NCI-H1694 (cell line): ENCODE results near the gene ULK1.

ENCODE experiments used
- DNase-seq: peaks from one replicate; lab custom pipeline; 2025; lab: John Stamatoyannopoulos, UW

ULK1 gene

DNA sequence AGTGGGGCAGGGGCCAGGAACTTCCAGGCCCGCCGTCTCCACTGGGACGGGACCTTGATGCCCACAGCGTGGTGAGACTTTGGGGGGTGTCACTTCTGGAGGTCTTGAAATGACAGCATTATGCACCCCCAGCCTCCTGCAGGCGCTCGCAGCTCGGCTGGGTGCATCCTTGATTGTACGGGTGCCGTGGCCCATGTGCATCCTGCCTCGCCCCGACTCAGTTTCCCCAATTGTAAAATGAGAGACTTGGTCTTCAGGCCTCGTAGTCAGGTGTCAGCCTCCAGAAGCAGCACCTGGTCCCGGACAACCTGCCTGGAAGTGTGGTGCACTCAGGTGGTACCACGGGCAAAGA lies 25.7 kb downstream of the ULK1 start:
- no peak for DNase-seq

DNA sequence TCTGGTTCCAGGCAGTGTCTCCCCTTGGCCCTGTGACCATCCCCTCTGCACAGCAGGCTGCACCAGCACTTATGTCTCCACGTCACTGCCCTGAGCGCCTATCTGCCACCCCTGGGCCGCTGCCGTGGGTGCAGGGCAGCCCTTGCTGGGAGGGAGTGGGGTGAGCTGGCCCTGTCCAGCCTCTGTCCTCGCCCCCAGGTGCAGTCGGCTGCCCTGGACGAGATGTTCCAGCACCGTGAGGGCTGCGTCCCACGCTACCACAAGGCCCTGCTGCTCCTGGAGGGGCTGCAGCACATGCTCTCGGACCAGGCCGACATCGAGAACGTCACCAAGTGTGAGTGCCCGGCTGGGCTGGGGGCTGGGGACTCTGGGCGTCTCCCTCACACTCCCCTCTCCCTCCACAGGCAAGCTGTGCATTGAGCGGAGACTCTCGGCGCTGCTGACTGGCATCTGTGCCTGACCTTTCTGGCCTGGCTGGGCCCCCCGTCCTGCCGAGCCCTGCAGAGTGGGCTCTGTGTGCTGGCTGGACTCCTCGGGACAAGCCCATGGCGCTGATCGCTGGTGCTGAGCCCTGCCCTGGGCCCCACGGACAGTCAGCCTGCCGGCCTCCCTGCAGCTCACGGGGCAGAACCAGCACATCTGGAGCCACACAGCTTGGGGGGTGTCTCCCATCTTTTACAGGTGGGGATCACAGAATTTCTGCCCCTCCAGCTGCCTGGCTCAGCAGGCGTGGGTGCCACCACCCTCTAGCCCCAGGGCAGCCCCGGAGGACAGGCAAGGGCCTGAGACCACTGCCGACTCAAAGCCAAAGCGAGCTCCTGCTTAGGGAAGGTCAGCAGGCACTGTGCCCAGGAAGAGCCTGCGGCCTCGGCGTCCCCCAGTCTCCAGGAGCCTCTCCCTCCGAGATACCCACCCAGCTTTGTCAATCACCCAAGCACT lies 26.7 kb downstream of the ULK1 start:
- DNase-seq = no peak

- DNase-seq = no peak
These were observed 27.7 kb downstream of the ULK1 start for GRCh38 chr12:131921866-131922769.

GRCh38 chr12:131922772-131923171 lies 28.4 kb downstream of the ULK1 start:
- no peak for DNase-seq

GRCh38 chr12:131923260-131923659 lies 28.8 kb downstream of the ULK1 start:
- no peak for DNase-seq

DNA sequence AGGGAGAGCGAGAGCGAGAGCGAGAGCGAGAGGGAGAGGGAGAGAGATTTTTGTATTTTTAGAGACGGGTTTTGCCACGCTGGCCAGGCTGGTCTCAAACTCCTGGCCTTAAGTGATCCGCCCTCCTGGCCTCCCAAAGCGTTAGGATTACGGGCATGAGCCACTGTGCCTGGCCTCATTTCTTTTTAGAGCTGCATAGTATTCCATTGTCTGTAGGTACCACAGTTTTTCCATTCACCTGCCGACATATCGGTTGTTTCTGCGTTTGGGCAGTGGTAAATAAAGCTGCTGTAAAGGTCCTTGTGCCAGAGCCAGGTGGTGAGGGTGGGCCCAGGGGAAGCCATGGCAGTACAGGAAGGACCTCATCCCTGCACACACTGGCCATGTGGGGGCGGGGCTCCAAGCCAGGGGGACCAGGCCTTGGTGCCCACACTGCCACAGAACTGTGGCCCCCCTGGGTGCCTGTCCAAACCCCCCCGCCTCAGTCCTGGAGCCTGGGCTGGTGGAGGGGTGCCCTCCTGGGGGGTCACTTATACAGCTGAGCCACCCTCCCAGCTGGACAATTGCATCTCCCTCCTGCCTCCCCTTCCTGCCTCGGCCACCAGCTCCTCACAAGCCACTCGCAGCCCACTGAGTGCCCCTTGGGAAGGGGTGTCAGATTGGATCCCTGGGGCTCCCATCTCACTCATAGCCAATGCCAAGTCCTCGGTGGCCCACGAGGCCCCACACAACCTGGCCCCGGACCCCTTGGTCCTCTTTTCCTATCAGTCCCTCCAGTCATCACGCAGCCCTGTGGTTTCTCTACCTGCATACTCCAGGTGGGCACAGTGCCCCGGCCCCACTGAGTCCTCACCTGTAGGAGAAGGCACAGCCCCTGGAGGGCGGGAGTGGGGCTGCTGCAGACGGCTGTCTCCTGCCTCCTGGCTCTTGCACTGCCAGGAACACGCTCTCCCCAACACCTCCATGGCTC lies 33.0 kb downstream of the ULK1 start:
- no peak for DNase-seq

DNA sequence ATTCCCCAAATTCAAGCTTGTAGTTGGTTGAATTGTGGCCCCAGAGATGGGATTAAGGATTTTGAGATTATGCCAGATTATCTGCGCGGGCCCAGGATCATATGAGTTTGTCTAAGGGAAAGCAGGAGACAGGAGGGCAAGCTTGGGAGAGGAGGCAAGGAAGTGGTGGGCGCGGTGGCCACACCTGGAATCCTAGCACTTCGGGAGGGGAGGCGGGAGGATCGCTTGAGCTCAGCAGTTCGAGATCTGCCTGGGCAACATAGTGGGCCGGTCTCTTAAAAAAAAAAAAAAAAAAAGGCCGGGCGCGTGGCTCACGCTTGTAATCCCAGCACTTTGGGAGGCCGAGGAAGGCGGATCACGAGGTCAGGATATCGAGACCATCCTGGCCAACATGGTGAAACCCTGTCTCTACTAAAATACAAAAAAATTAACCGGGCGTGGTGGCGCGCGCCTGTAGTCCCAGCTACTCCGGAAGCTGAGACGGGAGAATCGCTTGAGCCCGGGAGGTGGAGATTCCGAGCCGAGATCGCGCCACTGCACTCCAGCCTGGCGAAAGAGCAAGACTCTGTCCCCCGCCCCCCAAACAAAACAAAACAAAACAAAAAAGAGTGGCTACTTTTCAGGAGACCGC lies 33.8 kb downstream of the ULK1 start:
- DNase-seq = no peak

DNA sequence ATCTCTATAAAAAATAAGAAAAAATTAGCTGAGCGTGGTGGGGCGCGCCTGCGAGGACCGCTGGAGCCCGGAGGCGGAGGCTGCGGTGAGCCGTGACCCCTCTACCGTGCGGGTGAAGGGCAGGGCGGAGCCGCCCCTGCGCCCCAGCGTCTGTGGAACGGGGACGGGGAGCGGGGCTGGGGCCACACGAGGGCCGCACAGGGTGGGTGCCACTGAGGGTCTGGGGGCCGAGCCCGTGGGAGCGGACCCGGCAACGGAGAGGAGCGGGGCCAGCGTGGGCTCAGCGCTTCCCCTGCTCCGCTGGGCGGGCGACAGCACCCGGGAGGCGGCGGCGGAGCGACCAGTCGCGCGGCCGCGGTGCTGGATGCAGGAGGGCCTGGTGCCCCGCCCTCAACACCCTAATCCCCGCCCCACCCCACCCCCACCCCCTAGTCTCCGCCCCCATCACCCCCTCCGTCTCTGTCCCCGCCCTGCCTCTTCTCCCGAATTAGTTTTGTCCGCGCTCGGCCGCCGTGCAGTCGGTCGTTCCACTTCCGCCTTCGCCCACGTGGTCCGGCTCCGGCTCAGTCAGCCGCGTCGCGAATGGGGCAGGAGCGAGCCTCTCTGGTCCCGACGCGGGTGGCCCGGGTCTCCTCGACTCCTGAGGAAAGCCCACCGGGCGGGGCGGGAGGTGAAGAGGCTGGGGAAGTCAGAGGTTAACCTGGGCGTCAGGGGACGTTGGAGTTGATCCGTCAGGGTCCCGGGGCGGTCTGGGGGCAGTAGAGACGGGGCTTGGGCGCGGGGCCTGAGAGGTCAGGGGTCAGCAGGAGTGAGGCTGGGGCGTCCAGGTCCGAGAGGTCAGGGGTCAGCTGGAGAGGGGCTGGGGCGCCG lies 34.5 kb downstream of the ULK1 start, which contains the start of gene PUS1:
PUS1 (plus strand) TSS at position 566 of the 870 bp plus-strand sequence. CDS start 447 bp downstream, outside the sequence.
- peak; percentile 76 for DNase-seq

GRCh38 chr12:131929581-131930456 lies 35.4 kb downstream of the ULK1 start:
- DNase-seq = no peak

DNA sequence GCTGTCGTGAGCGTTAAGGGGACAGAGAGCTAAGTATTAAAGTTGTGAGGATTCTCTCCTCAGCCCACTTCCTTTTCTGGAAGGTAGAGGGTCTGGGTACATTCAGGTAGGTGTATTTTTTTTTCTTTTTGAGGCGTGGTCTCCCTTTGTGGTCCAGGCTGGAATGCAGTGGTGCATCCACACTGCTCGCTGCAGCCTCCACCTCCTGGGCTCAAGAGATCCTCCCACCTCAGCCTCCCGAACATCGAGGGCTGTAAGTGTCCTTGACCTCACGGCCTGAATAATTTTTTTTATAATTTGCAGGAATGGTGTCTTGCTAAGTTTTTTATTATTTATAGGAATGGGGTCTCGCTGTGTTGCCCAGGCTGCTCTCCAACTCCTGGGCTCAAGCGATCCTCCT lies 36.1 kb downstream of the ULK1 start:
- DNase-seq = no peak

DNA sequence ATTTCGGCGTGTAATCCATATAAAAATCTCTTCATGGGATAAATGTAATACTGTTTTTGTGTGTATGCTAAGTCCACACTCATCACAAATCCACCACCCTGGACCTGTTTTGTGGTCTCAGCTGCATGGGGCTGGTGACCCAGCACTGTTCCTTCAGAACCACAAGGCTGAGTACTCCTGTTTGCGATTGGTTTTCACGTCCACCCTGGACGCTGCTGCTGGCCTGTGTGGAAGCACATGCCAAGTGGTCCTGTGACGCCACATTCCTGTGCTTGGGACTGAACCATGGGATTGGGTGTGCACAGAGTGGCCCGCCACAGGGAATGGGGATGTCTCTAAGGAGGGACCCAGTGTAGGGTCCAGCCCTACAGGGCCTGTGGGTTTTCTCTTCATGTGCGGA lies 39.0 kb downstream of the ULK1 start:
- DNase-seq = no peak

DNA sequence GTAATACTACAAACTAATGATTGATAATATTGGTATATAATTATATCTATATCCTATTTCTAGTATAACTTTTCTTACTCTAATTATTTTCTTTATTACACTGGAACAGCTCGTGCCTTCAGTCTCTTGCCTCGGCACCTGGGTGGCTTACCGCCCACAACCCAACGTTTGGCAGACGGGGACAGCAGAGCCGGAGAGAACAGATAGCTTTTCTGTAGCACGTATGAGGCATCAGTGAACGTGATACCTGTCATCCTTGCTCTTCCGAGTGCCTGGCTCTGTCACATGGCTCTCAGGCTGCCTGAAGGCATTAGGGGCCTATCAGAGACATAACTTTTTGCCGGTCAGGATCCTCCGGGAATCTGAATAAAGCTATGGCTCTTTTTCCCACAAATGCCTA lies 40.1 kb downstream of the ULK1 start:
- no peak for DNase-seq

GRCh38 chr12:131938082-131938481 lies 43.7 kb downstream of the ULK1 start:
- no peak for DNase-seq

DNA sequence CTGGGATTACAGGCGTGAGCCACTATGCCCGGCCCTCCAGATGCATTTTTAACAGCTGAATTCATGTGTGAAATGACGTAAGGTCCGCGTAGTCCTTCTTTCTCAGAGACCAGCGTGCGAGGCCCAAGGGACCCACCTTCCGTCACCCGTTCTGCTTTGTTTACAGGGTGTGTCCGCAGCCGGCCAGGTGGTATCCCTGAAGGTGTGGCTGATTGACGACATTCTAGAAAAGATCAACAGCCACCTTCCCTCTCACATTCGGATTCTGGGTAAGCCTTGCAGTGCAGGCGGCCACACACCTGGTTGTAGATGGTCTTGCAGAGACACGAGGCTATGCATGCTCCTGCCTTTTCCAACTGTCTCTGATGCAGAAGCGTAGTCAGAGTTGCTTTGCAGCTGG lies 44.6 kb downstream of the ULK1 start:
- no peak for DNase-seq

DNA sequence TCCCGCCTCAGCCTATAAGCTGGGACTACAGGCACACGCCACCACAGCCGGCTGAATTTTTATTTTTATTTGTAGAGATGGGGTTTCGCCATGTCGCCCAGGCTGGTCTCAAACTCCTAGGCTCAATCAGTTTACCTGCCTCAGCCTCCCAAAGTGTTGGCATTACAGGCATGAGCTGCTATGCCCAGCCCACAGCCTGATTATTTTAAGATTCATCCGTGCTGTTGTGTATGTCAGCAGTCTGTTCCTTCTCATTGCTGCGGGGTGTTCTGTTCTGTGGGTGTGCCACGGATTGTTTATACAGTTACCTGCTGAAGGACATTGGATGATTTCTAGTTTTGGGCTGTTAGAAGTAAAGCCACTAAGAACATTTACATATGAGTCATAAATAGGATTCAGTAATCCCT lies 45.7 kb downstream of the ULK1 start:
- no peak for DNase-seq

GRCh38 chr12:131941116-131941986 lies 46.9 kb downstream of the ULK1 start:
- DNase-seq = no peak

GRCh38 chr12:131941987-131942341 lies 47.5 kb downstream of the ULK1 start:
- DNase-seq = no peak

DNA sequence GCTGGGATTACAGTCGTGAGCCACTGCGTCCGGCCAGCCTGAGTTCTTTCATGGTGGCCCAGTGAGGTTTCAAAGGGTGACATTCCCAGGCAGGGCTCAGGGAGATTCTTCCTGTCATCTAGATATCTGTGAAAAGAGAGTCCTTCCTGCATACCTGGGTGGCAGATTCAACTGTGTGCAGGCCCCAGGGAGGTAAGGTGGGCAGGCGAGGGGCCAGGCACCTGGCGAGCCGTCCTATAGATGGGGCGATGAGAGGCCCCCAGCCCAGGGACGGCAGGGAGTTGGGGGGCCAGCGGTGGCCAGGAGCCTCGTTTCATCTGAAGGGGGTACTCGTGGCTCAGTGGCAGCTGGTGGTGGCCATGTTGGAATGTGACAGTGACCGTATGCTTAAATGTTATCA lies 48.2 kb downstream of the ULK1 start:
- DNase-seq = no peak
